NCI-H1436 treated with DMSO at 0.1 percent for 48 hours (cell line): ENCODE data around the gene OR3A2.
"Not testable (repeated sequence)": the region's sequence is repeated elsewhere in the genome, so short reads cannot be mapped to it uniquely, and the experiment has no call there.

Experiments
- DNase-seq: peaks from one replicate; lab custom pipeline; 2025; lab: John Stamatoyannopoulos, UW

OR3A2 gene

GRCh38 chr17:3293548-3293947 lies 92.6 kb downstream of the OR3A2 start:
- not testable (repeated sequence) for DNase-seq

GRCh38 chr17:3282901-3283300 lies 103.2 kb downstream of the OR3A2 start:
- DNase-seq: no peak

GRCh38 chr17:3276126-3276525 lies 110.0 kb downstream of the OR3A2 start:
- no peak for DNase-seq

- no peak for DNase-seq
Measured at GRCh38 chr17:3271072-3271848, 114.8 kb downstream of the OR3A2 start.

GRCh38 chr17:3260600-3260999 lies 125.5 kb downstream of the OR3A2 start:
- no peak for DNase-seq

- DNase-seq: no peak
Measured at GRCh38 chr17:3260163-3260562, 125.9 kb downstream of the OR3A2 start.

GRCh38 chr17:3256575-3256974 lies 129.5 kb downstream of the OR3A2 start:
- no peak for DNase-seq

- not testable (repeated sequence) for DNase-seq
Measured at GRCh38 chr17:3249013-3249412, 137.1 kb downstream of the OR3A2 start.

- not testable (repeated sequence) for DNase-seq
Measured at GRCh38 chr17:3244841-3245240, 141.3 kb downstream of the OR3A2 start.

GRCh38 chr17:3241044-3241443 lies 145.1 kb downstream of the OR3A2 start:
- not testable (repeated sequence) for DNase-seq

- DNase-seq: not testable (repeated sequence)
Measured at GRCh38 chr17:3238685-3239084, 147.4 kb downstream of the OR3A2 start.

- DNase-seq: not testable (repeated sequence)
Measured at GRCh38 chr17:3232300-3232699, 153.8 kb downstream of the OR3A2 start.
